GM12873 (cell line): ENCODE data around the gene CATSPER4.

Source experiments
- TF ChIP-seq, protein P1 (sequence below): IDR thresholded peaks from 2 replicates; pipeline ENCODE4 v1.5.1; 2012; ENCODE audit warnings: low read depth, mild to moderate bottlenecking, moderate library complexity, low read length, control low read depth; ENCODE audit not compliant: insufficient read depth; ENCODE audit errors: missing control alignments

The CATSPER4 gene

DNA sequence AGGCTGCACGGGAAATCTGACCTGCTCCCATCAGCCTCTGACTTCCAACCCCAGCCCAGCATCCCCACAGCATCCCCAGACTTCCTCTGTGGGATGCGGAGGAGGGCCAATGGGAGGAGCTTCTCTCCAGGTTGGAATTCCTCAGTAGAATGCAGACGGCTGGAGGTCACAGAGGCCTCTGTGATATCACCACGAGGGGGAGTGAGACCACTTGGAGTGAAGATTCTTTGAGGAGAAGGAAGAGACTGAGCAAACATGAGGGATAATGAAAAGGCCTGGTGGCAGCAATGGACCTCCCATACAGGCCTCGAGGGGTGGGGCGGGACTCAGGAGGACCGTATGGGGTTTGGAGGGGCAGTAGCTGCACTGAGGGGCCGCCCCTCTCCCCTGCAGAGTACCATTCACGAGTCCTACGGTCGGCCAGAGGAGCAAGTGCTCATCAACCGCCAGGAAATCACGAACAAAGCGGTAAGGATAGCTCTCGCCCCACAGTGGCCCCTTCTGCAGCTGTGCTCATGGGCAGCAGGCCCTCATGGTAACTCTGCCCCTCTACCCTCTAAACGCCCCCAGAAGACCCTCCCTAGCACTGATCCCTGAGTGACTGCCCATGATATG lies at the start of gene CATSPER4:
Gene CATSPER4, plus strand, starts transcription at position 230 of the 615 bp plus-strand sequence. Its CDS starts 26 bp downstream, at position 256.
- TF ChIP-seq, protein P1, sequence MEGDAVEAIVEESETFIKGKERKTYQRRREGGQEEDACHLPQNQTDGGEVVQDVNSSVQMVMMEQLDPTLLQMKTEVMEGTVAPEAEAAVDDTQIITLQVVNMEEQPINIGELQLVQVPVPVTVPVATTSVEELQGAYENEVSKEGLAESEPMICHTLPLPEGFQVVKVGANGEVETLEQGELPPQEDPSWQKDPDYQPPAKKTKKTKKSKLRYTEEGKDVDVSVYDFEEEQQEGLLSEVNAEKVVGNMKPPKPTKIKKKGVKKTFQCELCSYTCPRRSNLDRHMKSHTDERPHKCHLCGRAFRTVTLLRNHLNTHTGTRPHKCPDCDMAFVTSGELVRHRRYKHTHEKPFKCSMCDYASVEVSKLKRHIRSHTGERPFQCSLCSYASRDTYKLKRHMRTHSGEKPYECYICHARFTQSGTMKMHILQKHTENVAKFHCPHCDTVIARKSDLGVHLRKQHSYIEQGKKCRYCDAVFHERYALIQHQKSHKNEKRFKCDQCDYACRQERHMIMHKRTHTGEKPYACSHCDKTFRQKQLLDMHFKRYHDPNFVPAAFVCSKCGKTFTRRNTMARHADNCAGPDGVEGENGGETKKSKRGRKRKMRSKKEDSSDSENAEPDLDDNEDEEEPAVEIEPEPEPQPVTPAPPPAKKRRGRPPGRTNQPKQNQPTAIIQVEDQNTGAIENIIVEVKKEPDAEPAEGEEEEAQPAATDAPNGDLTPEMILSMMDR = no peak

DNA sequence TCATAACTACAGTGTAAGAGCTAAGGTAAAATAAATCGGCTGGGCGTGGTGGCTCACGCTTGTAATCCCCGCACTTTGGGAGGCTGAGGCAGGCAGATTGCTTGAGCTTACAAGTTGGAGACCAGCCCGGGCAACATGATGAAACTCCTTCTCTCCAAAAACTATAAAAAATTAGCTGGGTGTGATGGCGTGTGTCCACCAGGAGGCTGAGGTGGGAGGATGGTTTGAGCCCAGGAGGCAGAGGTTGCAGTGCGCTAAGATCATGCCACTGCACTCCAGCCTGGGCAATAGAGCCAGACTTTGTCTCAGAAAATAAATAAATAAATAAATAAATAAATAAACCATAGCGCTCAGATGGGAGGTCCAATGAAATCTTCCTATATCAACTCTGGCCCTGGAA lies 48.2 kb upstream of the CATSPER4 start:
- TF ChIP-seq, protein P1 = no peak

DNA sequence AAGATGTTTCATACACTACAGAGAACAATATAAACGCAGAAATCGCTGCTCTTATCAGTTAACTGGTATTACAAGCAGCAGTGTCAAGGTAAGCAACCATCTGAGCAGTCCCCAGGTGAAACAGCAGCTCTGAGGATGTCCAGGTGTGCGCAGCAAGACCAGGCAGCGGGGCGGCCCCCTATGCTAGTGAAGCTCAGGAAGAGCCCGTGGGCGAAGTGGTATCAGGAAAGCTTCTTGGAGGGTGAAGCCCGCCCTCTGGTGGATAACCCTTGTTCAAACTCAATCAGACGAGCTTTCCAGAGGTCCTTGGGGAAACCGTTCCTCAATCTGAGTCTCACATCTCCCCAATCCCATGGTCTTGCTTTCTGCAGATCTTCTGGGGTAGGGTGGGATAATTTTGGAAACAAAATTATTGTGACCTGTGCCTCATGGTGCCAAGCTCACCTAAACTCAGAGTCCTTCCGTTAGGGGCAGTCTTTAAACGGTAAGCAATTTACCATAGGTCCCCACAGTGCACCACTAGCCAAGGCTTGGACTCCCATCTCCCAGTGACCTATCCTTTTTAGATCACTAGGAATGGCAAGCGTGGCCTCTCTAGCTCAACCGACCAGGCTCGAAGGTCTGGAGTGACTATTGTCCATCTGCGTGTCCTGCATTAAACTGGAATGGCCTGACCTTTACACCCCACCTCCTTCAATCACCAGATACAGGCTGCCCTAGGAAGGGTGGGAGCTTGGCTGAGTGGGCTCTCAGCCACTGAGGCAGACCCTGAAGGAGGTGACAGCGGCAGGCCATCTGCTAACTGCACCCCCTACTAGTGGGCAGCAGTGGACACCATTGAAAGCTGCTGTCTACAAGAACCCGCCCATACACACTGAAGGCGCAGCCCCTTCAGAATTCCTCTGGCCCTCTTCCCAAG lies 45.1 kb upstream of the CATSPER4 start:
- TF ChIP-seq, protein P1 = peak; percentile 81

DNA sequence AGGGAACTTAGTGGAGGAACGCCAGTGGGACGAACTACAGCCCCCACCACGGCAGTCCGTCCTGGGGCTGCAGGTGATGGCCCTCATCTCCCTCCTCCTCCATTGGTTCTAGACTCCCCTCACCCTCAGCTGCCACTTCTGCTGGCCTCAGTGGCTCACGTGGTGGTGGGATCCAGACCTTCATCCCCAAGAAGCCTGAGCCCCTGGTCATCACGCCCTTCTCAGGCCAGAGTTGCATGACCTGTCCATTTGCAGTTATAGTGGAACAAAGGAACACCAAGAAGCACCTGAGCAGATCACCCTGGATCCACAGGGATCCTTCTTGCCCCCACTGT lies 44.5 kb upstream of the CATSPER4 start:
- TF ChIP-seq, protein P1 = no peak

DNA sequence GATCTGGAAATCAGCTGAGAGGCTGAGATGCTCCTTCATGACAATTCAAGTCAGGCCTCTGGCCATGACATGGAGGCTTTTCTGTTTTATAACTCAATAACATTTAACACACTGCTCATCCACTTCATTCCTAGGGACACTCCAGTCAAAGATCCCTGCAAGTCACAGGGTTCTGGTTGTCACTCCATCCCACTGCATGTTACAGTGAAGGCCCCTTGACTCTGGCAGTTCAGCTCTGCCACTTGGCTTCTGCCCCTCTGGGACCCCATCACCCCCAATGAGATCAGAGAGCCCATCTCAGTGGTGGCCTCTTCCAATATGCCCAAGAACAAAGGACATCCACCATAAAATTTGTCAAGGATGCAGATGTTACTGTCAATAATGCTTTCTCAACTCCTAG lies 41.5 kb upstream of the CATSPER4 start:
- TF ChIP-seq, protein P1 = no peak

DNA sequence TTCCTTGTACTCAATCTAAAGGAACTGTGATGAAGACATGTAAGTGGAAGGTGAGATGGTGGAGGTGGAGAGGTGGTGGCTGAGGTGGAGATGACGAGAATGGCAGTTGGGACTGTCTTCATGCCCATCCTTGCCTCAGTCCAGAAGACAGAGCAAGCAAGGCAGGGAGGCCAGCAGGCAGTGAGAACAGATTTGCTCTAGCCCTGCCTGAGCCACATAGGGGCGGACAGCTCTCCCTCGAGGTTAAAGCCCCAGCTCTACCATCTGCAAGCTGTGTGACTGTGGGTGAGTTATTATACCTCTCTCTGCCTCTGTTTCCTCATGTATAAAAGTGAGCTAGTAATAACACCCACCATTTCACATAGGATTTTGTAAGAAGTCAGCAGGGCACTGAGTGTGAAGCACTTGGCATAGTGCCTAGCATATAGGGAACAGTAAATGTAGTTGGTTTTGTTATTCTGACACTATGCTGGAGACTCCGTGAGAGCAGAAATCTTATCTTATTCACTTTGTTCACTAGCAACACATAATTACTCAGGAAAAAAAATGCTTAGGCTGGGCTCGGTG lies 36.4 kb upstream of the CATSPER4 start:
- TF ChIP-seq, protein P1 = no peak

DNA sequence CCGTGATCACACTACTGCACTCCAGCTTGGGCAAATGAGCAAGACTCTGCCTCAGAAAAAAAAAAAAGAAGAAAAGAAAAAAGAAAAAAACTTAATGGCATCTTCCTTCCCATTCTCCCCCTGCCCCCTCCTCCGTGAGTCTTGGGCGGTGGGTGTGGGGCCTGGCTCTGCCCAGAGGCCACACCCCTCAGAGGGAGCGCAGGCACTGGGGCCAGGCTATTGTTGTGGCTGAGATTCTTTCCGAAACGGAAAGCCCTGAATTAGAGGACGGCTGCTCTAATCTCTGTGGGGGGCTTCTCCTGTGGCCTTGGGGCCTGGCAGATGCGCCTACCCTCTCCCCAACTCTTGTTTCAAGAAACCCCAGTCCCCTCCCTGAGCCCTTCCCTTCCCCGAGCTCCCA lies 35.7 kb upstream of the CATSPER4 start:
- TF ChIP-seq, protein P1 = no peak
